Ovary (tissue), 9 donors: ENCODE measurements around the gene SIGLEC1. TPM values are rescaled to one million over a fixed set of nuclear protein-coding genes. Genes with fewer than 3 reads are reported as not detected.

ENCODE experiments used
- DNase-seq, 5 donors: peaks; one replicate each; pipeline ENCODE4 v3.0.0-alpha.2; 2019 to 2020
- H3K27ac ChIP-seq, 2 donors: fragments of 200-600 bp; one replicate each; pipeline versions ENCODE4 v1.5.1 to v1.8.0; 2019 to 2022
- H3K27me3 ChIP-seq: fragments of 200-600 bp; one replicate; pipeline ENCODE4 v1.8.0; 2022
- H3K36me3 ChIP-seq: fragments of 200-600 bp; sonication (generic); one replicate; pipeline ENCODE4 v1.5.1; 2019
- H3K4me1 ChIP-seq: one replicate; pipeline ENCODE4 v1.8.1; 2013; ENCODE audit warnings: mild to moderate bottlenecking, moderate library complexity; ENCODE audit not compliant: insufficient read depth
- H3K4me3 ChIP-seq: fragments of 200-600 bp; sonication (generic); one replicate; pipeline ENCODE4 v1.5.1; 2017
- H3K9me3 ChIP-seq, 2 donors: fragments of 200-600 bp in 1 of 2; sonication (generic) in 1 of 2; one replicate each; pipeline versions ENCODE4 v1.5.1 to v1.8.1; 2013 to 2019; ENCODE audit warnings: mild to moderate bottlenecking in 1 of 2, moderate library complexity in 1 of 2
- CTCF ChIP-seq, 3 donors: fragments of 450-650 bp in 2 of 3; fragments of 200-600 bp in 1 of 3; IDR thresholded peaks; one replicate each; pipeline versions ENCODE4 v1.5.1 to v1.8.0; 2016 to 2022; ENCODE audit warnings: antibody characterized with exemption in 3 of 3, mild to moderate bottlenecking in 1 of 3
- EP300 ChIP-seq: sonication (generic); formaldehyde crosslinking; IDR thresholded peaks from one replicate; pipeline ENCODE4 v1.6.1; 2017; ENCODE audit warnings: antibody characterized with exemption
- POLR2A ChIP-seq: fragments of 450-650 bp; IDR thresholded peaks from one replicate; pipeline ENCODE4 v1.6.1; 2017; ENCODE audit warnings: antibody characterized with exemption, mild to moderate bottlenecking, moderate library complexity
- WGBS, 3 donors: extraction: QIAGEN DNeasy Blood & Tissue Kit in 1 of 3; methylation state at CpG; one replicate each; pipeline versions ENCODE4 v1.1.5 to v1.1.7; 2013 to 2017; 5-methylcytosine and 5-hydroxymethylcytosine counted together
- intact Hi-C, 4 donors: fragments of 100-400 bp; cut with DNase I; formaldehyde crosslinking; loops; one replicate each; pipeline versions ENCODE4 v1.11.0 to v1.15.1; 2022 to 2023
- polyA plus RNA-seq, 2 donors: library from polyadenylated mRNA; stranded (reverse); fragments of 200-250 nt in 1 of 2; fragments of 350-450 nt in 1 of 2; fragmentation: Illumina TruSeq in 1 of 2; extraction: RNeasy Lipid Tissue Mini Kit (QIAGEN cat#74804) in 1 of 2; gene quantifications; one replicate each; pipeline ENCODE4 v1.2.3, GENCODE V29; 2013 to 2014
- total RNA-seq, 7 donors: library from RNA; depleted of rRNA in 2 of 7; stranded (reverse); fragments of >200 nt in 2 of 7; fragmentation: NEBNext Ultra II Directional in 3 of 7; extraction: Animal tissue kit (Norgen Biotek cat#: 25700) in 3 of 7; gene quantifications; one replicate each; pipeline versions ENCODE4 v1.1.0 to v1.2.4, GENCODE V29; 2016 to 2023
- donor health status: DM: no; HTN: no; CAD: no; lungs with moderate emphysema.
- donor health status: DM: no; HTN: no; CAD: no.
- donor health status: Bipolar disorder and iron deficiency.
- donor health status: DM: yes; HTN: yes; CAD: no.
- donor health status: DM: no; HTN: no; CAD: no.
- donor health status: DM: yes; HTN: yes; CAD: no.

The SIGLEC1 gene
- total and polyA plus RNA-seq, 9 donors: 0.48 to 11.5 (median 1.9) TPM

- 84 to 93% (median 91%) methylated on average over 4 of the region's 4 CpGs for WGBS, 3 donors
- no peaks in the 10 kb centered on the region for H3K27me3 ChIP-seq
- no peaks in the 10 kb centered on the region for H3K9me3 ChIP-seq
- TF ChIP-seq CTCF (IDR thresholded peaks at IDR 0.05): no peak
- no peak for TF ChIP-seq POLR2A
- no peak for TF ChIP-seq EP300
- no peak overlapping the region for H3K27ac ChIP-seq
- H3K36me3 ChIP-seq: no peaks in the 10 kb centered on the region
- intact Hi-C loops: loop anchor here in 1 of 4 donors (5.0 kb wide), 1 partner anchor 37 kb away; no protein-coding TSS in a partner anchor
- DNase-seq: no peak
- H3K4me3 ChIP-seq: no peak overlapping the region
- no peaks in the 10 kb centered on the region for H3K4me1 ChIP-seq
These were observed 1.7 kb upstream of the SIGLEC1 start for GRCh38 chr20:3714092-3714491.

- Histone ChIP-seq H3K4me1 (no peaks in the 10 kb centered on the region), H3K27me3 (no peaks in the 10 kb centered on the region), H3K36me3 (no peaks in the 10 kb centered on the region), H3K27ac (no peak overlapping the region), H3K9me3 (no peaks in the 10 kb centered on the region), H3K4me3 (no peak overlapping the region)
- 66 to 71% (median 66%) methylated on average over 4 of the region's 4 CpGs for WGBS, 3 donors
- no peak for DNase-seq
- TF ChIP-seq POLR2A (no peak), CTCF (IDR thresholded peaks at IDR 0.05) (no peak), EP300 (no peak)
- intact Hi-C loops: loop anchor here (2.0 to 5.0 kb wide), 2 partner anchors 34 to 35 kb away; no protein-coding TSS in a partner anchor
These were observed 887 bp downstream of the SIGLEC1 start for GRCh38 chr20:3711484-3711941.

- DNase-seq: peak; percentile 66 to 90 (median 82)
- no peak overlapping the region for H3K27ac ChIP-seq
- no peak overlapping the region for H3K4me3 ChIP-seq
- no peaks in the 10 kb centered on the region for H3K36me3 ChIP-seq
- H3K9me3 ChIP-seq: no peaks in the 10 kb centered on the region
- H3K27me3 ChIP-seq: no peaks in the 10 kb centered on the region
- TF ChIP-seq EP300: no peak
- TF ChIP-seq POLR2A: no peak
- peak; percentile 97 to 98 (median 97) for TF ChIP-seq CTCF (IDR thresholded peaks at IDR 0.05)
- no peaks in the 10 kb centered on the region for H3K4me1 ChIP-seq
- intact Hi-C loops: loop anchor here (2.0 to 5.0 kb wide), 2 partner anchors 34 kb away; no protein-coding TSS in a partner anchor
- WGBS, 3 donors: 28 to 31% (median 31%) methylated on average over 16 to 18 of the region's 18 CpGs
These were observed 1.5 kb downstream of the SIGLEC1 start for GRCh38 chr20:3710703-3711483.

- no peak for TF ChIP-seq CTCF (IDR thresholded peaks at IDR 0.05)
- no peak for TF ChIP-seq EP300
- TF ChIP-seq POLR2A: no peak
- intact Hi-C loops: loop anchor here (2.0 to 5.0 kb wide), 2 partner anchors 33 kb away; no protein-coding TSS in a partner anchor
- no peaks in the 10 kb centered on the region for H3K4me1 ChIP-seq
- H3K27me3 ChIP-seq: no peaks in the 10 kb centered on the region
- H3K36me3 ChIP-seq: no peaks in the 10 kb centered on the region
- H3K4me3 ChIP-seq: no peak overlapping the region
- WGBS, 3 donors: 49 to 76% (median 70%) methylated on average over 5 to 6 of the region's 6 CpGs
- no peaks in the 10 kb centered on the region for H3K9me3 ChIP-seq
- no peak for DNase-seq
- H3K27ac ChIP-seq: no peak overlapping the region
These were observed 2.4 kb downstream of the SIGLEC1 start for GRCh38 chr20:3710011-3710466.
